Fibroblast of the conjunctiva (primary cell): Measurements from ENCODE around the gene ASCL5.

ENCODE experiments used
- DNase-seq: peaks from one replicate; pipeline ENCODE4 v3.0.0-alpha.2; 2010; ENCODE audit warnings: low read depth

ASCL5 gene

GRCh38 chr1:201111156-201111555 lies 15.8 kb downstream of the ASCL5 start:
- no peak for DNase-seq

GRCh38 chr1:201110616-201111015 lies 16.4 kb downstream of the ASCL5 start:
- DNase-seq = no peak

- DNase-seq = no peak
Observed at GRCh38 chr1:201110138-201110537, 16.8 kb downstream of the ASCL5 start.

DNA sequence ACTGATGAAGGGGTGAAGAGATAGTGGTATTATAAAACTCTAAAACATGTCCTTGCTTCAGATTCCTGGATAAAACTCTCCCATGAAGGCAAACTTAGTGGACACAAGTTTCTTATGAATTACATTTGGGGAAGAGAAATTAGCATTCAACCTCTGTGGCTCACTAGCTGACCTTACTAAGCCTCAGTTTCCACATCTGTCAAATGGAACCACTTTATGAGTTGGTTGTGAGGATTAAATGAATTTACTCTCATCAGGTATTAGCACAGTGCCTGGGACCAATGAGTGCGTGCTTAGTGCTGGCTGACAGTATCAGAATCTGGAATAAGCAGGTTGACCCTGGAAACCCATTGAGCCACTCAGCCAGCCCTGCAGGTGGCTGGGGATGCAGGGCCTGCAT lies 17.3 kb downstream of the ASCL5 start:
- no peak for DNase-seq

GRCh38 chr1:201108614-201109013 lies 18.4 kb downstream of the ASCL5 start:
- no peak for DNase-seq

- no peak for DNase-seq
Observed at GRCh38 chr1:201105688-201106087, 21.3 kb downstream of the ASCL5 start.

- DNase-seq = no peak
Observed at GRCh38 chr1:201104141-201104540, 22.8 kb downstream of the ASCL5 start.

DNA sequence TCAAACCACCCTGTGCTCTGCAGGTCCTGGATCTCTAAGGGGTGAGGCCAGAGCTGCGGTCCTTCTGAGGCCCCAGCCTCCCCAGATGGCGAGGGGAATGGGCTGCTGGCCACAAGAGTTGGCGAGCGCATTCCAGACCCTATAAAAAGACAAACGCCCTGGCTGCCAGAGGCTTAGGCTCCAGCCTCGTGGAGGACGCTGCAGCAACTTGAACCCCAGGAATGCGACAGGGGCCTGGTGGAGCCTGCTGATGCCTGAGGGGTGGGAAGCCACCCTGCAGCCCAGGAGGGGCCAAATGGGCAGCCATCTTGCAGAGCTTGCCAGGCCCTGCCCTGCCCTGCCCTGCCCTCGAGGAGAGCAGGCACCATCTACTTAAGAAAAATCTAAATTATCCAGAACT lies 23.3 kb downstream of the ASCL5 start:
- DNase-seq = no peak

DNA sequence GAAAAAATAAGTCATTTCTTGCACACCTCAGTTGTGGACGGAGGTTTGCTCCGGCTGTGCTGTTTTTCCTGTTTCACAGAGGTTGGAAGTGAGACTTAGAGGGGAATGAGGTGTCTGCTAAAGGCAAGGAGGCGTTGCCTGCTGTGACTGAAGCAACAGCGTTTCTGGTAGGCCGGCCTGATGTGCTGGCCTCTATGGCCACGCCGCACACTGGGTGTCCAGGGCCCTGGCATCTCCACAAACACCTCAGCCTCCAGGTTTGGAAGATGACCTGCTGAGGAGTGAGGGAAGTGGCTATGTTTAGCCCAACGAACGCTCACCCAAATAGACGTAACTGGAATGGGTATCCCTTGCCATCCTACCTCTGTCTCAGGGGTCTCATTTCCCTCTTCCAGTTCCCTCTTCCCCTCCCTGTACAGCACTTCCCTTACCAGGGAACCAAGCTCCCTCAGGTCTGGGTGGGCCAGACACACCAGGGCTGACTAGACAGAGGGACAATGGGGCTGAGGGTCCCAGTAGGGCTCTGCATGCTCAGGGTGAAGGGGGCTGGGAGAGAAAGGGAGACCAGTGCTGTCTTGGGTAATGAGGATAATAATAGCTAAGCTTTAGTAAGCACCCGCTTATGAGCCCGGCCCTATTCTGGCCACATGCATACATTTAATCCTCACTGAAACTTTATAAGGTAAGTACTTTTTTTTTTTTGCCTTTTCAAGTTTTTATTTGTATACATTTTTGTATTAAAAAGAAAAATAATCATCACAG lies 26.6 kb downstream of the ASCL5 start:
- DNase-seq = no peak

DNA sequence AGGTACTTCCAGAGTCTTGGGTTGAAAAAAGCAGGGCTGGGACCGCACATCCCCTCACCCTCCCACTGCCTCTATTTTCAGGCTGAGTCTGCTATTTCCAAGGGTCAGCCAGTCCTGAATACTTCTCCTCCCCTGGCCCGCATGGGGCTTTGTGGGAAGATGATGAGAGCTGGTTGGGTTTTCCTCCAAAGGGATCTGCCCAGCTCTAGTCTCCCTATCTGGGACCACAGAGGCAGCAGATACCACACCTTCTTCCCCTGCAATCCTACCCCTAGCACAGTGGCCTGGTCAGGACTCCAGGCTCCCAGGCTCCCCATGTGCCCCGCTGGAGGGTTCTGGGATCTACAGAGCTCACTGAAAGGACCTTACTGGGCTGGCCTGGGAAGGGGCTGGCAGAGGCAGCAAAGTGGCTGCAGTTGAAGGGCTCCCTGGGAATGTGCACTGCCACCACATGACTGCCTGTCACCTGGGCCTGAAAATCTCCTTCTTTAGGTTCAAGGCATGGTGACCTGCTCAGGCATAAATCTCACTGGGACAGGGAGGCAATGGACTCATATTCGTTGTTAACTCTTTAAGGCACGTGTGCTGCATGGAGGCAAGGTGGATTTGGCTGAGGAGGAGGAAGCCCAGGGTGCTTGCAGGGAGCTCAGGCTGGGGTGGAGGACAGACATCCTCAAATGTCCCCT lies 27.8 kb downstream of the ASCL5 start:
- no peak for DNase-seq

- DNase-seq = no peak
Observed at GRCh38 chr1:201096977-201097856, 29.8 kb downstream of the ASCL5 start.

- DNase-seq = no peak
Observed at GRCh38 chr1:201096041-201096461, 30.9 kb downstream of the ASCL5 start.

DNA sequence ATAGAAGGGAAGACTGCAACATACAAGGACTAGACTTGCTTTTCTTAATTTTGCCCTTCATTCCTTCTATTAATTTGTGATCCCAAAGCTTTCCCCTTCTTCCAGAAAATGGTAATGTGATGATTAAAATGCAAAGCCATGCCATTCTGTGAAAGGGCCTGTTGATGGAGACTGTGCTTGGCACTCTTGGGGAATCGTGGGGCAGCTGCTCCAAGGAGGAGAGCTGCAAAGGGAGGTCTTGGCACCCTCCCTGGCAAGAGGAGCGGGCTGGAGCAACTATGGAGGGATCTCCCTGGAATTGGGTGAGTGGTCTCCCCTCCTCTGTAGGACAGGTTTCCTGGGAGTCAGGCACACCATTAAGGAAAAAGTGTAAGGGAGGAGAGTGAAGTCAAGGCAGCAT lies 31.4 kb downstream of the ASCL5 start:
- DNase-seq = no peak

GRCh38 chr1:201094832-201095231 lies 32.2 kb downstream of the ASCL5 start:
- no peak for DNase-seq

DNA sequence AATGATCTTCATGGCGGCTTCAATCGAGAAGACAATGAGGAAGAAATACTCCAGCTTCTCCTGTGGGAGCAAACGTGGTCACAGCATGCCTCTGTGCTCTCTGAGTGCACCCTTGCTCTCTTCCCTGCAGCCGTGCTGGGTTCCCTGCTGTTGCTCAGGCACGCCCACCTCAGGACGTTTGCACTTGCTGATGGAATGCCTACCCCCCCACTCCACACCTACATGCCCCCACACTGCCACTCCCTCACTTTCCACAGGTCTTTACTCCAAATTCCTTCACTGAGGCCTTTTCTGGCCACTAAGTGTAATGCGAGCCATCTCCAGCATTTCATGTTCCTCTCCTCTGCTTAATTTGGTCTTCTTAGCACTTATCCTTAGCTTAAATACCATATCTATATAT lies 33.0 kb downstream of the ASCL5 start:
- DNase-seq = no peak

- DNase-seq = no peak
Observed at GRCh38 chr1:201093561-201093960, 33.4 kb downstream of the ASCL5 start.

DNA sequence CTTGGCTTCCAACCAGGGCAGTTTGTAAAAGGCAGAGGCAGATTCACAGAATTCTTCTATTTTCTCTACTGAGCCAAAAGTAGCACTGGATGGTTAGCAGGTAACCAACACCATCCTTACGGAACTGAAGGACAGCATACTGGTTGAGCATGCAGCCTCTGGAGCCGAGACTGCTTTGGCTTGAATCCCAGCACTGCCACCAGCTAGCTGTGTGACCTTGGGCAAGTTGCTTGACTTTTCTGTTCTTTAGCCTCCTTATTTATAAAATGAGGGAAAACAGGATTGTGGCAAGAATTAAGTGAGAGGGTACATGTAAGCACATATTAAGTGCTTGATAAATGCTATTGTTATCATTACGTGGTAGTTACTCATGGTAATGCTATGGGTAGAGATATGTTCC lies 34.2 kb downstream of the ASCL5 start:
- DNase-seq = no peak

DNA sequence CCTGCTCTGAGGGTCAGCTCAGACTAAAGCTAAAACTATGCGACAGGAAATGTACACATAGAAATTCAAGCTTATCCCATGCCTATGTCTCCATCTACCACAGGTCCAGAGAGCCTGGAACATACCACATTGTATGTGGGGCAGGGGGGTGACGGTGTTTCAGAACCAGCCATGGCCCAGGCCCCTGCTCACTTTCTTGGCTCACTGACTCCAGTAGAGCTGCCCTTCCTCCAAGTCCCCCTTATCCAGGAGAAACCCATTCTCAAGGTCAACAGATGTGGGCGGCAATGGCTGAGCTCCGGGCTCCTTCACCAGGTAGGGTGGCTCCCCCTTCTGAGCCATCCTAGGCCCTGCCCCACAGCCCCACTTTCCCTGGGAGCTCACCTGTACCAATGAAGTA lies 35.7 kb downstream of the ASCL5 start:
- no peak for DNase-seq

GRCh38 chr1:201090541-201090940 lies 36.4 kb downstream of the ASCL5 start:
- peak; percentile 20 for DNase-seq

- no peak for DNase-seq
Observed at GRCh38 chr1:201089596-201089995, 37.4 kb downstream of the ASCL5 start.

GRCh38 chr1:201088901-201089525 lies 38.0 kb downstream of the ASCL5 start:
- DNase-seq = no peak

DNA sequence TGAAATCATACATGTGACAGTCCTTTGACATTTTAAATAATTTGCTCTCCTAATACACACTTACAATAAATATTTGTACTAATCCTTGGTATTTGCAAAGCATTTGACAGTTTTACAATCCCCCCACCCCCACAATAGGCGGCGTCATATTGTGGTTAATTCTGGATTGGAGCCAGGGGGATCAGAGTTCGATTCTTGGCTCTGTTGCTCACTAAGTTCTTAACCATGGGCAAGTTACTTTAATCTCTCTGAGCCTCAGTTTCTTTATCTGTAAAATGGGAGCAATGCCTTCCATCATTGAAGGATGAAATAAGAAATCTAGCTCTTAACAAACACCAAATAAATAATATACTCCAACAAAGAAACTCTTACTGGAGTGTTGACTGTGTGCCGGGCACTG lies 38.6 kb downstream of the ASCL5 start:
- no peak for DNase-seq
